ENCODE measurements around the gene LCN15. TPM values are rescaled to one million over a fixed set of nuclear protein-coding genes. Genes with fewer than 3 reads are reported as not detected.

The LCN15 gene, protein sequence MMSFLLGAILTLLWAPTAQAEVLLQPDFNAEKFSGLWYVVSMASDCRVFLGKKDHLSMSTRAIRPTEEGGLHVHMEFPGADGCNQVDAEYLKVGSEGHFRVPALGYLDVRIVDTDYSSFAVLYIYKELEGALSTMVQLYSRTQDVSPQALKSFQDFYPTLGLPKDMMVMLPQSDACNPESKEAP
- total RNA-seq = 1 to 10 TPM in 2 of 4 donors, not detected in 2; 1.5 to 9.3 TPM

DNA sequence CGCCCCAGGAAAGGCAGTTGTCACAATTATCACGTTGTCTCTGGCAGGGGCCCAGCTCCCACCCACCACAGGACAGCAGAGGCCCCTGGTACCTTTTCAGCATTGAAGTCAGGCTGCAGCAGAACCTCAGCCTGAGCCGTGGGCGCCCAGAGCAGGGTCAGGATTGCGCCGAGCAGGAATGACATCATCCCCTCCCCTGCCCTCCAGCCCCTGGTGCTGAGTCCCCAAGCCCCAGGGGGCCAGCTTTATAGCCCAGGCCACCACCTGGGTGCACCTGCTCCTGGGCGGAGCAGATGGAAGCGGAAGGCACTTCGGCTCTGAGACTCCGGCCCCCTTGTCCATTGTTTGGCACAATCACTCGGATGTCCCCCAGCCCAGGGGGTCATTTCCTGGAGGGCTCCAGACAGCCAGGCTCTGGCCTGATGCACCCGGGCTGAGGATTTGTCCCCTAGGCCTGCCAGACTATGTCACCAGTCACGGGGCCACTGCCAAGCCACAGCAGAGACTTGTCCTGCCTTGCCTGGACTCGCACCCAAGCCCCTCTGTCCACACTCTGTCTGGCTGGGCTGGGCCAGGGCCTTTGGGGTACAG is at the start of gene LCN15:
Gene LCN15, minus strand, starts transcription at position 218 of the 591 bp plus-strand sequence. Its CDS starts 30 bp downstream, at position 188.
- peaks cover 0 to 3% (median 0%) of the 10 kb centered on the region in 4 donors for H3K4me1 ChIP-seq
- H3K27me3 ChIP-seq = no peaks in the 10 kb centered on the region
- no peak within 1 kb of the TSS for H3K27ac ChIP-seq
- no peaks in the 10 kb centered on the region for H3K36me3 ChIP-seq
- TF ChIP-seq POLR2A (IDR thresholded peaks at IDR 0.05) (no peak), CTCF (IDR thresholded peaks at IDR 0.05) (no peak)
- H3K9me3 ChIP-seq = no peaks in the 10 kb centered on the region
- H3K4me3 ChIP-seq = no peak within 1 kb of the TSS
- DNase-seq = no peak

DNA sequence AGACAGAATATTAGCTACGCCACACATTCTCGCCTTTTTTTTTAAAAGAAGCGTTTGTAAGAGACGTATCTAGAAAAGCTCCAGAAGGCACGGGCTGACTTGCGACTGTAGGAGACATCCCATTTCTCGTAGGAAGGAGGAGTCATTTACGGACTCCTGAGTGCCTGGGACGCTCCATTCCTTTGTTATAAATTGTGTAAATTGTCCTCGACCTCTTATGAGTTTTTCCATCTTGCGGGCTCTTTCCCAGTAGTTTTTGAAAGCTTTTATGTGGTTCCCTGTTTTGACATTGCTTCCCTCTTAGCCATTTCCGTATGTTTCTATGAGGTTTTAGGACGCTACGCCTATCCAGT is 44.5 kb upstream of the LCN15 start:
- DNase-seq = no peak
- Histone ChIP-seq H3K27me3 (no peaks in the 10 kb centered on the region), H3K4me1 (peaks cover 6 to 44% (median 17%) of the 10 kb centered on the region in 4 donors), H3K27ac (peak overlapping the region in 3 of 4 donors; percentile 84 to 97 (median 87)), H3K9me3 (no peaks in the 10 kb centered on the region), H3K36me3 (peaks cover 0 to 17% (median 0%) of the 10 kb centered on the region in 3 donors), H3K4me3 (peak overlapping the region; percentile 94 to 100 (median 99))
- no peak for TF ChIP-seq POLR2A (IDR thresholded peaks at IDR 0.05)
- no peak for TF ChIP-seq CTCF (IDR thresholded peaks at IDR 0.05)

GRCh38 chr9:136808075-136808805 is 43.9 kb upstream of the LCN15 start:
- no peaks in the 10 kb centered on the region for H3K9me3 ChIP-seq
- peak overlapping the region; percentile 94 to 100 (median 99) for H3K4me3 ChIP-seq
- H3K4me1 ChIP-seq = peaks cover 6 to 44% (median 17%) of the 10 kb centered on the region in 4 donors
- TF ChIP-seq POLR2A (IDR thresholded peaks at IDR 0.05) (peak in 1 of 2 donors; percentile 3), CTCF (IDR thresholded peaks at IDR 0.05) (no peak)
- peaks cover 0 to 15% (median 0%) of the 10 kb centered on the region in 3 donors for H3K36me3 ChIP-seq
- H3K27me3 ChIP-seq = no peaks in the 10 kb centered on the region
- DNase-seq = peak in 2 of 3 donors; percentile 50 to 69
- peak overlapping the region; percentile 84 to 97 (median 90) for H3K27ac ChIP-seq

DNA sequence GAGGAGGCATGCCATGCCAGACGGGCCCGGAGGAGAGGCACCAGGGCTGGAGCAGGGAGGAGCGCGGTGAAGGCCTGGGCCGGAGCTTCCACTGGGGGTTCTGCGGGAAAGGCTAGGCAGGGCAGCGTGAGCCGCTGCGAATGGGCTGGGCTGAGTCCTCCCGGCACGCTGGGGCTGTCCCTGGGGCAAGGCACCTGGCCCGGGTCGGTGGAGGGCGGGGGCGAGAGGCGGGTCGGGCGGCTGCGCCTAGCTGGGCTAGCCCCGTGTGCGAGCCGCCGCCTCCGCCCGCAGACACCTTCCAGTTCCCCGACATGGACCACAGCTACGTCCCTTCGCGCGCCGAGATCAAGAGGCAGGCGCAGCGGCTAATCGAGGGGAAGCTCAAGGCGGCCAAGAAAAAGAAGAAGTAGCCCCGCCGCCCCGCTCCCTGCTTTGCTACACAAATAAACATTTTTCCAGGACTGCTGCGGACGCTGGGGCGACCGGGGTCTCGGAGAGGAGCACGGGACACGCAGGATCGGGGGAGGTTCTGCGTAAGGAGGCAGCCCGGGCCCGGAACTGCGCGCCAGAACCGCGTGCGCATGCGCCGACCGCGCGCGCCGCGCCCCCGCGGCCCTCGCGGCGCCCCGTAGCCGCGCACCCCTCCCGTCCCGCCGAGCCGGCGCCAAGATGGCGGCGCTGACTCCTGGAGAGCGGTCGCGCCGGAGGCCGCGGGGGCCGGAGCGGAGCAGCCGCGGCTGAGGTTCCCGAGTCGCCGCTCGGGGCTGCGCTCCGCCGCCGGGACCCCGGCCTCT is 43.2 kb upstream of the LCN15 start, which contains the start of gene RABL6:
Gene RABL6, plus strand, starts transcription at position 668 of the 794 bp plus-strand sequence. CDS start 249 bp downstream, outside the sequence.
- TF ChIP-seq CTCF (IDR thresholded peaks at IDR 0.05) (no peak), POLR2A (IDR thresholded peaks at IDR 0.05) (peak; percentile 61 to 83)
- peaks cover 6 to 44% (median 17%) of the 10 kb centered on the region in 4 donors for H3K4me1 ChIP-seq
- H3K27ac ChIP-seq = peak within 1 kb of the TSS; percentile 84 to 97 (median 90)
- no peaks in the 10 kb centered on the region for H3K9me3 ChIP-seq
- DNase-seq = peak; percentile 68 to 89 (median 88)
- H3K27me3 ChIP-seq = no peaks in the 10 kb centered on the region
- H3K36me3 ChIP-seq = peaks cover 0 to 7% (median 0%) of the 10 kb centered on the region in 3 donors
- peak within 1 kb of the TSS; percentile 94 to 100 (median 99) for H3K4me3 ChIP-seq

Data from Peyer's patch (tissue), 4 donors.